Measurements from ENCODE around the gene TRPM5. TPM values are rescaled to one million over a fixed set of nuclear protein-coding genes. Genes with fewer than 3 reads are reported as not detected.

Gene TRPM5, protein sequence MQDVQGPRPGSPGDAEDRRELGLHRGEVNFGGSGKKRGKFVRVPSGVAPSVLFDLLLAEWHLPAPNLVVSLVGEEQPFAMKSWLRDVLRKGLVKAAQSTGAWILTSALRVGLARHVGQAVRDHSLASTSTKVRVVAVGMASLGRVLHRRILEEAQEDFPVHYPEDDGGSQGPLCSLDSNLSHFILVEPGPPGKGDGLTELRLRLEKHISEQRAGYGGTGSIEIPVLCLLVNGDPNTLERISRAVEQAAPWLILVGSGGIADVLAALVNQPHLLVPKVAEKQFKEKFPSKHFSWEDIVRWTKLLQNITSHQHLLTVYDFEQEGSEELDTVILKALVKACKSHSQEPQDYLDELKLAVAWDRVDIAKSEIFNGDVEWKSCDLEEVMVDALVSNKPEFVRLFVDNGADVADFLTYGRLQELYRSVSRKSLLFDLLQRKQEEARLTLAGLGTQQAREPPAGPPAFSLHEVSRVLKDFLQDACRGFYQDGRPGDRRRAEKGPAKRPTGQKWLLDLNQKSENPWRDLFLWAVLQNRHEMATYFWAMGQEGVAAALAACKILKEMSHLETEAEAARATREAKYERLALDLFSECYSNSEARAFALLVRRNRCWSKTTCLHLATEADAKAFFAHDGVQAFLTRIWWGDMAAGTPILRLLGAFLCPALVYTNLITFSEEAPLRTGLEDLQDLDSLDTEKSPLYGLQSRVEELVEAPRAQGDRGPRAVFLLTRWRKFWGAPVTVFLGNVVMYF (N-terminal part only)
- polyA plus RNA-seq, result not detected in 2 replicates

DNA sequence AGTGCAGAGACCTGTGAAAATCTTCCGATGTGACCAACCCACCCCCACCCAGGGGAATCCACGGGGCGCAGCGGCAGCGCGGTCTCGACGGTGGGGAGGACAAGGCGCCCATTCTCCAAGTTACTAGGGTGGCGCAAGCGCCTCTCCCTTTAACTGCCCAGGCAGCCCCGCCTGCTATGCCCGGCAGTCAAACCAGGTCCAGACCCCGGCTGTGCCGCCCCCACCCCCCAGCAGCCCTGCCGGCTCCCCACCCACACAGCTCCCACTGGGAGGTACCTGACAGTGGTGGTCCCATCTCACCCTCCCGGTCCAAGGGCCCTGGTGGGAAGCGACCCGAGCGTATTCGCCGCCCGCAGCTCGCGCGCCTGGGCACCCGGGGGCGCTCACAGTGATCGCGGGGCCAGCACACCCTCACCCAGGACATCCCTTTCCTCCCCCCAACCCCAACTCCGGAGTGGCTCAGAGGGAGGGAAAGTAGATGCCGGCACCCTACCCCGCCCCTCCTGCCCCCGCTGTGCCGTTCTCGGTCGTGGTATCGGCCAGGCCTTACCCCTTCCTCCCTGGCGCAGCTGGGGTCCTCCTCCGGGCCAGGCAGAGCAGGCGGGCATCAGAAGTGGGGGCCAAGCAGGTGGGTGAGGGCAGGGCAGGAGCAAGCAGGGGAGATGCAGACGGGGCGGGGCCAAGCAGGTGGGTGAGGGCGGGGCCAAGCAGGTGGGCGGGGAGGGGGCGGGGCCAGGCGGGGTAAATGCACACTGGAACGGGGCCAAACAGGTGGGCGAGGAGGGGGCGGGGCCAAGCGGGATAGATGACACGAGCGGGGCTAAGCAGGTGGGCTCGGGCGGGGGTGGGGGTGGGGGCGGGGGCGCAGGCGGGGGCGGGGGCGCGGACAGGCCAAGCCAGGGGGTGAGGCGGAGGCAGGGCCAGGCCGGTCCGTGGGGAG is at the start of gene TRPM5:
Gene TRPM5, minus strand, starts transcription at position 634 of the 940 bp plus-strand sequence. CDS start 21,478 bp downstream, outside the sequence.

GRCh38 chr11:2444821-2445745 is 769 bp upstream of the TRPM5 start, which contains the start of gene KCNQ1:
Gene KCNQ1 (plus strand): TSS chr11:2445008. CDS start chr11:2445099, 91 bp downstream.

GRCh38 chr11:2400069-2400761 is 44.1 kb downstream of the TRPM5 start, which contains the start of gene TSSC4:
Gene TSSC4 (plus strand): TSS chr11:2400750. CDS start chr11:2402634, 1,884 bp downstream.

Other genes starting within 250 kb of the TRPM5 start
- gene ASCL2, start 173.9 kb downstream of the TRPM5 start, polyA plus RNA-seq, result not detected in 2 replicates
- gene C11orf21, start 142.6 kb downstream of the TRPM5 start, polyA plus RNA-seq, result not detected in 2 replicates
- not detected in 2 replicates for gene TSPAN32, start 142.5 kb downstream of the TRPM5 start, polyA plus RNA-seq
- 41.5 and 50.9 TPM in 2 replicates for gene CD81, start 67.2 kb downstream of the TRPM5 start, polyA plus RNA-seq
- gene TSSC4, start 43.8 kb downstream of the TRPM5 start, polyA plus RNA-seq, result 3.6 and 4.8 TPM in 2 replicates
- gene KCNQ1, start 494 bp upstream of the TRPM5 start, polyA plus RNA-seq, result not detected in 2 replicates